ENCODE data around the gene PTTG1.

The PTTG1 gene

GRCh38 chr5:160421625-160422258 is at the start of gene PTTG1:
TSS of gene PTTG1 (plus strand) at chr5:160421855. CDS start at chr5:160422313, 458 bp downstream.
- DNase-seq (ENCODE audit: low spot score), result peak; percentile 71

DNA sequence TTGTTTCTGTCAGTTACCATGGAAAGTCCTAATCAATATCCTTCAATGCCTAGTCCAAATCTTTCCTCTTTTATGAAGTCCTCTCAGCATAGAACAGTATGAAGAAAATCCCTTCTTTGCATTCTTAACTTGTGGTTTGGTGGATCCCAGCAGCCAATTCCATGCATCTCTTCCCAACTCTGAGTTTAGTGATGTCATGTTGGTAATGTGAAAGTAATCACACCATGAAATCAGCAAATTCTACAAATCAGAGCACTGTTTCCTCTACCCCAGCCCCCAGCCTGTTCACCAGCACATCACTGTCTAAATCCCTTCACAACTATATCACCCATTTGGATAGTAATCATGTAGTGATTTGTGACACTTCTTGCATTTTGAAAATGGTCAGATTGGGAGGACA is 46.5 kb upstream of the PTTG1 start:
- no peak for DNase-seq (ENCODE audit: low spot score)

GRCh38 chr5:160375701-160376100 is 46.0 kb upstream of the PTTG1 start:
- DNase-seq (ENCODE audit: low spot score), result no peak

- no peak for DNase-seq (ENCODE audit: low spot score)
Measured at GRCh38 chr5:160376416-160376815, 45.2 kb upstream of the PTTG1 start.

- no peak for DNase-seq (ENCODE audit: low spot score)
Measured at GRCh38 chr5:160377651-160378050, 44.0 kb upstream of the PTTG1 start.

DNA sequence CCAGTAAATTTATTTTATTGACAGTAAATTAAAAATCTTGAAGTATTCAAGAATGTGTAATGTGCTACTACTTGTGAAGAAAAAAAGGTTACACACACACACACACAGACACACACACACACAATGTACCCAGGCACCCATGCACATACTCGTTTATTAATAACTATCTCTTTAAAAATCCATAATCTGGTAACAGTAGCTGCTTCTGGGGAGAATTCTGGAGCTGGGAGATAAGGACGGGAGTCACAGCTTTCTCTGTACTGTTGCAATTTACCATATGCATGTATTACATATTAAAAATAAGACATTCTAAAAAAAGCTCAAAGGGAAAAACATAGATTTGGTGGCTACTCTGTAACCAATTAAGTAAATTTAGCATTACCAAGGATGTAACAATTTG is 43.3 kb upstream of the PTTG1 start:
- no peak for DNase-seq (ENCODE audit: low spot score)

- no peak for DNase-seq (ENCODE audit: low spot score)
Measured at GRCh38 chr5:160379511-160379910, 42.1 kb upstream of the PTTG1 start.

DNA sequence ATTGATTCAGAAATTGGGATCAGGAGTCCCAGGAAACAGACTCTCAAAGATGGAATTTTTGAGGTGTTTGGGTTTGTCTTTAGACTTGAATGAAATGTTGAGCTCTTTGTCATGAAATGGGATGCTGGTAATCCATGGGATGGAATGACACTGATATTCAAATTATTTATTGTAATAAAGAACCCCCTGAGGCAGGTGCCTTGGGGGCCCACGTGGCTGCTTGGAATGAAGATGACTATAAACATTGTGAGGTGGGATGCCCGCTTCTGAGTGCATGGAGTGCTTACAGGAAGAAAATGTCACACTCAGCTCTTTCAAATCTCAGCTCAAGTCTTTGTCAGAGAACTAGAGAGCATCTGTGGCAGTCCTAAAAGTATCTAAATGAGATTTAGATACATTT is 41.6 kb upstream of the PTTG1 start:
- DNase-seq (ENCODE audit: low spot score), result no peak

DNA sequence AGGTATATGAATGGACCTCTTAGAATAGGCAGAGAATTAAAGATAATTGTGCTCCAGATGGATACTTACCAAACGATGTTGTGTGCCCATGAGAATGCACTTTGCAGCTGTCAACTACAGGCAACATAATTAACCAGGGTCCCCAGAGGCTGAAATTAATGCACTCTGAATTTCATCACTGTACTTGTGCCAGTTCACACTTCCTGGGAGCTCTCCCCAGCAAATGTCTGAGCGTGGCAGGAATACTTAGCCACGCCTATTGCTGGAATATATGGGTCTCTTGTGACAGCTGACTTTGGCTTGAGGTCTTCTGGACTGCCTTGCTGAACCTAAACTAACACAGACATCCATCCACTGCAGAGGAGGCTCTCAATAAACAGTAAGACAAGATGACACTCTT is 39.3 kb upstream of the PTTG1 start:
- DNase-seq (ENCODE audit: low spot score), result no peak

DNA sequence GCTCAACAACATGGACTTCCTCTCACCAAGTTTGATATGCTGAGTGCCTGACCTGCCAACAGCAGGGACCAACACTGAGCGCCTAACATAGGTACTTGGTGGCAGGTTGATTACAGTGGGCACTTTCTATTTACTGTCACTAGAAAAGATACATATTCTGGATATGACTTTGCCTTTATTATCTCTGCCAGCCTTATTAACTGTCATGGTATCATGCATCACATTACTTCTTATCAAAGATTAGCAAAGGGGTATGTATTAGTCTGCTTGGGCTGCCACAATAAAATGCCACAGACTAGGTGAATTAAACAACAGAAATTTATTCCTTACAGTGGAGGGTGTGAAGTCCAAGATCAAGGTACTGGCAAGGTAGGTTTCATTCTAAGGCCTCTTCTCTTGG is 37.0 kb upstream of the PTTG1 start:
- no peak for DNase-seq (ENCODE audit: low spot score)

GRCh38 chr5:160385496-160385895 is 36.2 kb upstream of the PTTG1 start:
- no peak for DNase-seq (ENCODE audit: low spot score)

DNA sequence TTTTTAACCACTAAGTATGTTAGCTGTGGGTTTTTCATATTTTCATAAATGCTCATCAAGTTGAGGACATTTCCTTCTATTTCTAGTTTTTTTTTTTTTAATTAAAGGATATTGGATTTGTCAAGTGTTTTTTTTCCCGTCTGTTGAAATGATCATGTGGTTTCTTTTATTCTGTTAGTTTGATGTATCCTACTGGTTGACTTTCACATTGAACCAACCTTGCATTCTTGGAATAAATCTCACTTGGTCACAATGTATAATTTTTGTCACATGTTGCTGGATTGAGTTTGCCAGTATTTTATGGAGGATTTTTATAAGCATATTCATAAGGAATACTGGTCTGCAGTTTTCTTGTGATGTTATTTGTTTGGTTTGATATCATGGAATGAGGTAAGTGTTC is 34.2 kb upstream of the PTTG1 start:
- no peak for DNase-seq (ENCODE audit: low spot score)

- DNase-seq (ENCODE audit: low spot score), result no peak
Measured at GRCh38 chr5:160390787-160391696, 30.6 kb upstream of the PTTG1 start.

DNA sequence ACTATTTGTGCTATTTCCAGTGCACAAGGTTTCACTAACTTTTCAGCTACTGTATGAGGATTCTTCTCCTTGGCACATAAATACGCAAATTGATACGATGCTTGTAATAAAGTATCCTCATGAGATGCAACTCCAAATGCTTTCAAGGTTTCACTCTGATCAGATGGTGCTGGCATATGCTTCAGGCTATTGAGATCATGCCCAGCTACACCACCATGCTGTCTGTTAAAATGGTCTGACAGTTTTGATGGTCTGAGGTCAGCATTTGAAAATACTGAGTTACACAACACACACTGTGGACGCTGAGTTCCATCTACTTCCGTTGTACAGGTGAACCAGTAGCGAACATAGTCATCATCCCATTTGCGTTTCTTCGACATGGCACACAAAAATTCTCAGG is 26.5 kb upstream of the PTTG1 start:
- DNase-seq (ENCODE audit: low spot score), result no peak

GRCh38 chr5:160397492-160397891 is 24.2 kb upstream of the PTTG1 start:
- DNase-seq (ENCODE audit: low spot score), result no peak

GRCh38 chr5:160398806-160399205 is 22.8 kb upstream of the PTTG1 start:
- DNase-seq (ENCODE audit: low spot score), result no peak

DNA sequence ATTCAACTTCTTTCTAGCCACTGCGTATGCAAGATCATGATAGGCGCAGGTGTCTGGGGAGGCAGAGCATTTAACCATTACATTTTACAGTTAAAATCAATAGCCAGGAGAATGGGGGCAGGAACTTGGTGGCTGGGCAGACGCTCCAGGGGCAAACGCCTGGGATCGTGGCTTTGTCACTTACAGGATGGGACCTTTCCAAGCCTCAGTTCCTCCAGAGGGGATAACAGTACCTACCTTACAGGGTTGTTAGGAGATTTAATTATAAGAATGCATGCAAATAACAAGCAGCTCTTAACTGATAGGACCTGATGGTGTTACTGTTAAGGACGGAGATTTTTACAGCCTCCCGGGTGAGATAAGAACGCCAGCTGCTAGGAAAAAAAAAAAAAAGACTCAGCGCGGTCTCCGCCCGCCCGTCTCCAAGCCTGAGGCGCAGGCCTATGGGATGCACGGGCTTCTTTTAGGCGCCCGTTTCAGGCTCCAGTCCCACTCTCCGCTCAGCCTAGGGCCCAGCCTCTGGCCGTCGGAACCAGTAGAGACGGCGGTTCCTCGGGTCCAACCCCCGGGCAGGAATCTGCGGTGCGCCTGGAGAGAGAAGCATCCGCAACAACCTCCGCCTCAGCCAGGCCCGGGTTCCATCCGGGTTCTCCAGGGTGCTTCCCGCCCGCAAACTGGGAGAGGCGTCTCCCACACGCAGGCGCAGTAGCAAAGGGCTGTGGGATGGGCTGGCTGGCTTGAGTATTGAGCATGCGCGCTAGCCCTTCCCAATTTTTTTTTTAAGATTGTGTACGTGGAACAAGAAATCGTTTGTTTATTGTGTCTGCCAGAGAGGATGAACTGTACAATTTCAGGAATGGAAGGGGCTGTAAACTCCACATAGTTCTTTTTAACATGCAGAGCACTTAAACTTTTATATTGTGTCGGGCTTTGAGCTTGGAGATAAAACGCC is 22.0 kb upstream of the PTTG1 start, which contains the start of gene FAM200C:
FAM200C (minus strand) TSS at position 653 of the 952 bp plus-strand sequence. CDS start 4,564 bp downstream, outside the sequence.
- peak; percentile 91 for DNase-seq (ENCODE audit: low spot score)

GRCh38 chr5:160418561-160419457 is 2.8 kb upstream of the PTTG1 start, which contains the start of gene SLU7:
TSS of gene SLU7 (minus strand) at chr5:160419081. CDS start at chr5:160415294, 3,787 bp downstream.
- peak; percentile 75 for DNase-seq (ENCODE audit: low spot score)

GRCh38 chr5:160419458-160420330 is 2.0 kb upstream of the PTTG1 start:
- no peak for DNase-seq (ENCODE audit: low spot score)

DNA sequence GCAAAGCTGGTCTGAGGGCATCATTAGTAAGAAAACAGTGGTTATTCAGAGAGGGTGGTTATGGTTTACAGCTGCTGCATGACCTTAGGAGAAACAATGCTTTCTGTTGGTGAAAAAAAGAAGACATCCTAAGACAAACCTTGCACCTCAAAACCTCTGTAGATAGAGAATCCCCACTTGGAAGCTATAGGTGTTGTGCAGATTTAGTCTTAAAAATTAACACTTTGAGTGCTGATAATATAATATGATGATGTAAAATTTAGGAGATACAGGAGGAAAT is 1.4 kb upstream of the PTTG1 start:
- DNase-seq (ENCODE audit: low spot score), result no peak

Measured in HuH-7.5 (cell line).